ENCODE measurements around the gene COMMD2.

Gene COMMD2

DNA sequence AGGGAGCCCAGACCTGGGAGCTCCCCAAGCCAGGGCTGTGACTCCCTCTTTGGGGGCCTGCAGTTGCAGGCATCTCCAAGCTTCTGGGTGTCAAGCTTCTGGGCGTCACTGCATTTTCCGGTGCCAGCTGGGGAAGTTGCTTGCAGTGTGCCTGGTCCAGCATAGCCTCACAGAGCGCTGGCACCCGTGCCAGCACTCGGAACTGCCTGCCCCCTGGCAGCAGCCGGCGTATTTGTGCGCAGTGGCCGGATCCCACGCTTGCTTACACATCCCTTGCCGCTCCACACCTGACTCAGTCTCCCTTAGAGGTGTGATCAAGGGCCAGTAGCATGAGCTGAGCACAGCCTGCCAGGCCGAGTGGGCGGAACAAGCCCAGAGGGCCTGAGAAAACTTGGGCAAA, 37.0 kb downstream of the COMMD2 start:
- DNase-seq (ENCODE audit: insufficient read length, low spot score) (no peak), FAIRE-seq (no peak)
- no peak for TF ChIP-seq TAF1 (IDR thresholded peaks at IDR 0.05; ENCODE audit: low read depth, low read length)
- TF ChIP-seq PAX5 (IDR thresholded peaks at IDR 0.05; ENCODE audit: insufficient read depth, low read length, severe bottlenecking) = no peak
- no peak for TF ChIP-seq POU2F2 (IDR thresholded peaks at IDR 0.05; ENCODE audit: low read depth, low read length)
- no peak for TF ChIP-seq SPI1 (IDR thresholded peaks at IDR 0.05; ENCODE audit: low read depth, low read length)
- no peak for TF ChIP-seq POLR2A (IDR thresholded peaks at IDR 0.05; ENCODE audit: low read depth, low read length)
- TF ChIP-seq POLR2AphosphoS5 (IDR thresholded peaks at IDR 0.05; ENCODE audit: low read depth, low read length) = no peak

DNA sequence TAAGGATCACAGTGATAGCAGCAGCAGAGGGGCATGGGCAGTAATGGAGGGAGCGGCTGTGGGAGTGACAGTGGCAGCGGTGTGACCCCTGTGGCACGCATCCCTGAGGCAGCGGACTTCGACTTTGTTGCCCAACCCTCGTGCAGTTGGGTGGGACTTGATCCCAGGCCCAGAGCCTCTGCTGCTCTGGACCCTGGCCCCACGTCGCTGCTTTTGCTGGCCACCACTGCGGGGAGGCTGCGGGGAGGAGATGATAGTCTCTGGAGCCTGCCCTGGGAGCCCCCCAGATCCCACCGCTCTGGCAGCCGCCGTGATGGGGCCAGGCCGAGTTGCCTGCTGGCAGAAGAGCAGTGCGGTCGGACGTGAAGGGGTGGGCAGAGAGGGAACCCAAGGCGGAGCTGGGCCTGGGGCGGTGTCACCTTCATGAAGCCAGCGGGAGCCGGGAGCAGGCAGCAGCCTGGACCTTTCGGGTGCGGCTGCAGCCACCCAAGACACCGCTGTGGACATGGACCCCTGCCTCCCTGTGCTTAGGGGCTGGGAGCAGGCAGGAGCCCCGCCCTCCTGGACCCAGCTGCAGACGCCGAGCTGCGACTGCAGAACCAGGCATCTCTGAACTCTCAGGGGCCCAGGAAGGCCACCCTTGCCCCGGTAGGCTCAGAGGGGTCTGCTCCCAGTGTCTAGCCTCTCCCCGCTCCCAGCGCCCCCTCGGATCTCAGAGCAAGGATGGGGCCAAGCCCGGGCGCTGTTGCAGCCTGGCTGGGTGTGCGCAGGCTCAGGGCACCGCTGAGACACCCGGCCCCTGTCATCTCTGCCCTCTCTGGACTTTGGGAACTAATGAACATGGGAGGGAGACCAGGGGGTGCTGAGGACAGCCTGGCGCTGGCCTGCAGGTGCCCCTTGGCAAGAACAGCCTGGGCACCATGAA, 38.3 kb downstream of the COMMD2 start:
- DNase-seq (ENCODE audit: insufficient read length, low spot score) = no peak
- TF ChIP-seq POLR2AphosphoS5 (IDR thresholded peaks at IDR 0.05; ENCODE audit: low read depth, low read length) = no peak
- no peak for TF ChIP-seq POU2F2 (IDR thresholded peaks at IDR 0.05; ENCODE audit: low read depth, low read length)
- no peak for TF ChIP-seq TAF1 (IDR thresholded peaks at IDR 0.05; ENCODE audit: low read depth, low read length)
- TF ChIP-seq PAX5 (IDR thresholded peaks at IDR 0.05; ENCODE audit: insufficient read depth, low read length, severe bottlenecking) = no peak
- TF ChIP-seq POLR2A (IDR thresholded peaks at IDR 0.05; ENCODE audit: low read depth, low read length) = no peak
- TF ChIP-seq SPI1 (IDR thresholded peaks at IDR 0.05; ENCODE audit: low read depth, low read length) = no peak
- no peak for FAIRE-seq

DNA sequence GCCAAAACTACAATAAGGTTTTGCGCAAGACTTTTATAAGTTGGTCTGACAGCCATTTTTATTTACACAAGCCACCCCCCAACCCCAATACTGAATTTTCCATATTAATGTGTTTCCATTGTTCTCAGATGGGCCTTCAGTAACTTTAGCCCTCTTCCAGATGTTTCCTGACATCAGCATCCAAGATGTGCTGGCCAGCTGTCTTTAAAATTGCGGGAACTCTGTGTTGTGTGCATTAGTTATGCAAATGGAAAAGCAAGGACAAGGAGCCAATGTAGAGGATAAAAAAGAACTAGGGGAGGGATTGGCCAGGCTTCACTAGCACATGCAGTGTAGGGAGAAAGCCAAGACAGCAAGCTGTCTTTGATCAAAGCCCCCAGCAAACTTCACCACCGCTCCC, 45.4 kb downstream of the COMMD2 start:
- TF ChIP-seq SPI1 (IDR thresholded peaks at IDR 0.05; ENCODE audit: low read depth, low read length) = no peak
- TF ChIP-seq POLR2AphosphoS5 (IDR thresholded peaks at IDR 0.05; ENCODE audit: low read depth, low read length) = no peak
- no peak for TF ChIP-seq TAF1 (IDR thresholded peaks at IDR 0.05; ENCODE audit: low read depth, low read length)
- no peak for TF ChIP-seq POLR2A (IDR thresholded peaks at IDR 0.05; ENCODE audit: low read depth, low read length)
- TF ChIP-seq PAX5 (IDR thresholded peaks at IDR 0.05; ENCODE audit: insufficient read depth, low read length, severe bottlenecking) = no peak
- TF ChIP-seq POU2F2 (IDR thresholded peaks at IDR 0.05; ENCODE audit: low read depth, low read length) = no peak
- DNase-seq (ENCODE audit: insufficient read length, low spot score) = no peak
- no peak for FAIRE-seq

DNA sequence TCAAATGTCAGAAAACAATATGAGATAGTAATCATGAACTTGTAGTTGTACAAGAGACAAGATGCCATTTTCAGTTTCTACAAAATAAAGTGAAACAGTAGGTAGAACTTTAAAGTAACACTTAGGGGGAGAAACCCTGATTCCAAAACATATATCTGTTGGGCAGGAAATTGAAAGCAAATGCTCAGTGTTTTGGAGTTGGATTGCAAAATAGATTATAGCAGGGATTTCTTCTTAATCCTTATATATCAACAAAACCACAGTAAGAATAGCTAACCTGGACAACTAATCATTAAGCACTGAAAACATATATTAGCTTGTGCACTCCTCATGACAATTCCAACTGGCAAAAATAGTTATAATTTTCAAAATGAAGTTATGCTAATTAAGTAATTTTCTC, 46.9 kb downstream of the COMMD2 start:
- FAIRE-seq = no peak
- no peak for DNase-seq (ENCODE audit: insufficient read length, low spot score)
- TF ChIP-seq TAF1 (IDR thresholded peaks at IDR 0.05; ENCODE audit: low read depth, low read length) (no peak), POLR2A (IDR thresholded peaks at IDR 0.05; ENCODE audit: low read depth, low read length) (no peak), SPI1 (IDR thresholded peaks at IDR 0.05; ENCODE audit: low read depth, low read length) (no peak), POLR2AphosphoS5 (IDR thresholded peaks at IDR 0.05; ENCODE audit: low read depth, low read length) (no peak), PAX5 (IDR thresholded peaks at IDR 0.05; ENCODE audit: insufficient read depth, low read length, severe bottlenecking) (no peak), POU2F2 (IDR thresholded peaks at IDR 0.05; ENCODE audit: low read depth, low read length) (no peak)

DNA sequence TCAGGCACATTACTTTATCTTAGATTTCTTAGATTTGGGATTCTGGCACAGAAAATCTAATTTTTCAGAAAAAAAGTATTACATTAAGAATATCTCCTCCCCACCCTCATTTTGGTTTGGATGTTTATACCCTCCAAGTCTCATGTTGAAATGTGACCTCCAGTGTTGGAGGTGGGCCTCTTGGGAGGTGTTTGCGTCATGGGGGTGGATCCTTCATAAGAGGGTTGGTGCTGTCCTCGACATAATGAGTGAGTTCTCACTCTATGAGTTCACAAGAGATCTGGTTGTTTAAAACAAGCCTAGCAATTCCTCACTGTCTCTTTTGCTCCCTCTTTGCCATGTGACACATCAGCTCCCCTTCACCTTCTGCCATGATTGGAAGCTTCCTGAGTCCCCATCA, 48.8 kb downstream of the COMMD2 start:
- FAIRE-seq (no peak), DNase-seq (ENCODE audit: insufficient read length, low spot score) (no peak)
- no peak for TF ChIP-seq PAX5 (IDR thresholded peaks at IDR 0.05; ENCODE audit: insufficient read depth, low read length, severe bottlenecking)
- no peak for TF ChIP-seq SPI1 (IDR thresholded peaks at IDR 0.05; ENCODE audit: low read depth, low read length)
- TF ChIP-seq POLR2A (IDR thresholded peaks at IDR 0.05; ENCODE audit: low read depth, low read length) = no peak
- no peak for TF ChIP-seq TAF1 (IDR thresholded peaks at IDR 0.05; ENCODE audit: low read depth, low read length)
- TF ChIP-seq POU2F2 (IDR thresholded peaks at IDR 0.05; ENCODE audit: low read depth, low read length) = no peak
- TF ChIP-seq POLR2AphosphoS5 (IDR thresholded peaks at IDR 0.05; ENCODE audit: low read depth, low read length) = no peak

DNA sequence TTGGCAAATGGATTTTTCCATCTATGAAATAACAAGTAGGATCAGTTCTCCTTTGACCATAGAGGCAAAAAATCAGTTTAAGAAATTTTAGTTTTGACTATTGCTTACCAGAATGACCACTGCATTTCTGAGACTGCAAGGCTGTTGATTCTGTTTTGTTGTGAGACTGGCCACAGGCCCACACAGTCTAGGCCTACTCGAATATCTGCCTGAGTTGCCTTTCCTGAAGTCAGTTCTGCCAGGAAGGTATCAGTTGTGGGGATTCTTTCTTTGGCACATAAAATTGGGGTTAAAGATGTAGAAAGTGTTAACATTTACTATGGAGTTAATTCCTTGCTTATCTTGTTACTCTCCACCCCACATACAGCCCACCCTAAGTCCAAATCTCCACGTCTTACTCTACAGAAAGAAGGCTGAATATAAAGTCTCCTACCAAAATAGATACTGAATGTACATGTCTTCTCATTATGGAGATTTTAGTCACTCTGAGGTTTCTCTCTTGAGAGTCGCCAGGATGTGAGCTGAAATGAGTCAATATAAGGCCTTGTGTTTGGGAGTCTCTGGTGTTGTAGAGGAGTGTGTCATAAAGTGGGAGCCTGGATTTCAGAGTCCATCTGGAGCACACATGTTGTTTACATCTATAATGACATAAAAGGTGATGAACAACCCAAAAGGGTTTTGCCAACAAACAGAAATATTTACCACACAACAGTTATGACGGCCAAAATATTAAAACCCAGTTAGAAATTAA, 49.4 kb downstream of the COMMD2 start:
- DNase-seq (ENCODE audit: insufficient read length, low spot score) (no peak), FAIRE-seq (no peak)
- no peak for TF ChIP-seq TAF1 (IDR thresholded peaks at IDR 0.05; ENCODE audit: low read depth, low read length)
- TF ChIP-seq POLR2A (IDR thresholded peaks at IDR 0.05; ENCODE audit: low read depth, low read length) = no peak
- no peak for TF ChIP-seq POU2F2 (IDR thresholded peaks at IDR 0.05; ENCODE audit: low read depth, low read length)
- TF ChIP-seq POLR2AphosphoS5 (IDR thresholded peaks at IDR 0.05; ENCODE audit: low read depth, low read length) = no peak
- no peak for TF ChIP-seq SPI1 (IDR thresholded peaks at IDR 0.05; ENCODE audit: low read depth, low read length)
- TF ChIP-seq PAX5 (IDR thresholded peaks at IDR 0.05; ENCODE audit: insufficient read depth, low read length, severe bottlenecking) = no peak

DNA sequence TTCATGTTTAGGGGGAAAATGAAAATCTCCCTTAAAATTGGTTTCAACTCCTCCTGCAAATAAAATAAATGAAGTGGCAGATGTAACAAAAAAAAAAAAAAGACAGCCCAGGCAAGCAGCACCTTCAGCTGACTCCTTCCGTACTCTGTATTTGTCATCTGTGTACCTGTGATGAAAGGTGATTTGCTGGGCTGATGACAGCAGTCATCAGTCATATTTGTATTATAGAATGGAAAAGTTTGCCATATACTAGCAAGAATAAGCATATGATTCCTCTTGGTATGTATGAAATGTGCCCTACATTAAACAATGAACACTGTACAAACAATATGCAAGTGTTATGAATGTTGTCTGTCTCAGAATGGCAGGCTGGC, 50.3 kb downstream of the COMMD2 start:
- no peak for FAIRE-seq
- DNase-seq (ENCODE audit: insufficient read length, low spot score) = no peak
- no peak for TF ChIP-seq TAF1 (IDR thresholded peaks at IDR 0.05; ENCODE audit: low read depth, low read length)
- no peak for TF ChIP-seq POLR2AphosphoS5 (IDR thresholded peaks at IDR 0.05; ENCODE audit: low read depth, low read length)
- TF ChIP-seq POU2F2 (IDR thresholded peaks at IDR 0.05; ENCODE audit: low read depth, low read length) = no peak
- no peak for TF ChIP-seq PAX5 (IDR thresholded peaks at IDR 0.05; ENCODE audit: insufficient read depth, low read length, severe bottlenecking)
- TF ChIP-seq SPI1 (IDR thresholded peaks at IDR 0.05; ENCODE audit: low read depth, low read length) = no peak
- TF ChIP-seq POLR2A (IDR thresholded peaks at IDR 0.05; ENCODE audit: low read depth, low read length) = no peak

DNA sequence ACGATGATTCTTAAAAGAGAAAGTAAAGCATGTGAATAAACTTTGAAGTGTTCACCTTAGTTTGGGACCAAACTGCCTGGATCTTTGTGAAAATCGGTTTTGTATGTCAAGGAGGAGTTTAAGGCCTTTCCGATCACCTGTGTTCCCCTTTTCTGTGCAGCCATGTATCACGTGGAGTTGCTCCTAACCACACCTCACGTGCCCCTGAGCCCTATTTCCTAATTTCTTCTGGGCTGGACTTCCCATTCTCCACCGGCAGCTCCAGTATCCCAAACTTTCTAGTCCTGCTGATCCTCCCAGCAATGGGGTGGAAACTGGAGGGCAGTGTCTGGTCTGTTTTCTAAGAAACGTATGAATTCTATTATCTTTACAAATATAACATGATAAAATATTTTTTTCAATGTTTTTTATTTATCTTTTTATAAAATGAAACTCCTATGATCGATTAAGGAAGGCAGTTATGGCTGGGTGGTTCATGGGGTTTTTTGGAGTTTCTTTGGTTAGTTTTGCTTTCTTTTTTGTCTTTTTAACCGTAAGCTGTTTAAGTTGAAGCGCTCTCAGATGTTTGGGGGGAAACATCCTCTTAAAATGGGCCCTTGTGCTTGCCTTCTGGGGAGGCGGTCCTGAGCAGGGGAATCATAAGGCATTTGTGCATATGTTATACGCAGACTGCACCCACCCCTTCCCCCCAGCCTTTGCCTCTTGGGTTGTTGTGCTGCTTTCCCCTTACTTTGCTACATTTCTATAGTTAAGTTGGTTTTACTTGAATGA, 50.9 kb downstream of the COMMD2 start:
- FAIRE-seq (no peak), DNase-seq (ENCODE audit: insufficient read length, low spot score) (no peak)
- TF ChIP-seq POLR2A (IDR thresholded peaks at IDR 0.05; ENCODE audit: low read depth, low read length) (no peak), POU2F2 (IDR thresholded peaks at IDR 0.05; ENCODE audit: low read depth, low read length) (no peak), POLR2AphosphoS5 (IDR thresholded peaks at IDR 0.05; ENCODE audit: low read depth, low read length) (no peak), PAX5 (IDR thresholded peaks at IDR 0.05; ENCODE audit: insufficient read depth, low read length, severe bottlenecking) (no peak), SPI1 (IDR thresholded peaks at IDR 0.05; ENCODE audit: low read depth, low read length) (no peak), TAF1 (IDR thresholded peaks at IDR 0.05; ENCODE audit: low read depth, low read length) (no peak)
